Activated T-helper 1 cell treated with anti-CD3 and anti-CD28 coated beads, Interleukin-12 subunit alpha, Interleukin-12 subunit beta, Interleukin-2, Interleukin-4 antibody, amounts not matched to agents 30 ng/mL and 10 ng/mL and 1 ng/mL, durations not matched to agents 14 hours and 24 hours and 36 hours (primary cell): Measurements from ENCODE around the gene IQCM. TPM values are rescaled to one million over a fixed set of nuclear protein-coding genes. Genes with fewer than 3 reads are reported as not detected.

Source experiments
- DNase-seq: peaks from one replicate; pipeline ENCODE4 v3.0.0; 2021; ENCODE audit warnings: low spot score
- H3K27ac Mint-ChIP-seq: one replicate; pipeline ENCODE4 v1.8.0; 2021; ENCODE audit warnings: mild to moderate bottlenecking, mixed read lengths
- H3K27me3 Mint-ChIP-seq: one replicate; pipeline ENCODE4 v1.8.0; 2022; ENCODE audit warnings: mild to moderate bottlenecking, moderate library complexity, mixed read lengths; ENCODE audit not compliant: insufficient read depth
- H3K36me3 Mint-ChIP-seq: one replicate; pipeline ENCODE4 v1.8.0; 2021; ENCODE audit warnings: low read depth, mixed read lengths
- H3K4me1 Mint-ChIP-seq: one replicate; pipeline ENCODE4 v1.8.0; 2021; ENCODE audit warnings: low read depth, mixed read lengths
- H3K4me3 Mint-ChIP-seq: one replicate; pipeline ENCODE4 v1.8.0; 2021; ENCODE audit warnings: mild to moderate bottlenecking, moderate library complexity, mixed read lengths
- H3K9me3 Mint-ChIP-seq: one replicate; pipeline ENCODE4 v1.8.0; 2021; ENCODE audit warnings: mixed read lengths
- intact Hi-C: fragments of 100-400 bp; cut with micrococcal nuclease; formaldehyde crosslinking; loops from one replicate; pipeline ENCODE4 v1.15.1; 2024
- total RNA-seq: library from RNA; stranded (reverse); gene quantifications from 2 replicates; pipeline ENCODE4 v1.2.3, GENCODE V29; 2022

Gene IQCM
- total RNA-seq, 1 donor from 2014 or later, result not detected

DNA sequence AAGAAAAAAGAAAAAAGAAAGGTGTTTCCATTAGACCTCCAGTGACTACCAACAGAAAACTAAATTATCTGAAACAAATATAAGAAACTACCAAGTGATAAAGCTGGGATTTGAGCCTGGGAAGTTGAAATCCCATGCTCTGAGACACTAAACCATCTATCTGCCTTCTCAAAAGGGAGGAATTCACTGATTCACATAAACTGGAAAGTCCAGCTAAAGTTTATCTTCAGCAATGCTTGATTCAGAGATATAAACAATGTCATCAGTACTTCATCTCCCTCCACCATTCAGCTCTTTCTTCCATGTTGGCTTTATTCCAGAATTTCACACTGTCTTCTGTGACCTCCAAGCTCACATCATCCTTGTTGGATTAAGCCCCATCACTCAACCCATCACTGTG, 96.3 kb downstream of the IQCM start:
- no peak for DNase-seq
- Mint-ChIP-seq H3K4me3 (no peak overlapping the region), H3K4me1 (no peaks in the 10 kb centered on the region), H3K9me3 (no peaks in the 10 kb centered on the region), H3K27me3 (no peaks in the 10 kb centered on the region), H3K36me3 (no peaks in the 10 kb centered on the region), H3K27ac (no peak overlapping the region)
- intact Hi-C loops, result no loop called here

DNA sequence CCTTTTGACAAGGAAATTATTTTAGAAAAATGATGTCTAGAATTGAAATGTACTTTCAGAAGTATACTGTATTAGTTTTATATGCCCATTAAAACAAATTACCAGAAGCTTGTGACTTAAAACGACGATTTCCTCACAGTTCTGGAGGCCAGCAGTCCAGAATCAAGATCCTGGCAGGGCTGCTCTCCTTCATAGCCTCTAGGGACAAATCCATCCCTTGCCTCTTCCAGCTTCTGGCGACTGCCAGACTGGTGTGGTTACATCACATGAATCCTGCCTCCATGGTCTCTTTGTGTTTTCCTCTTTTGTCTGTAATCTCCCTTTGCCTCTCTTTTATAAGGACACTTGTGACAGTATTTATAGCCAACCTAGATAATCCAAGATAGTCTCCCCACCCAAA, 97.1 kb downstream of the IQCM start:
- no peaks in the 10 kb centered on the region for H3K27me3 Mint-ChIP-seq
- no peak overlapping the region for H3K27ac Mint-ChIP-seq
- intact Hi-C loops, result no loop called here
- no peaks in the 10 kb centered on the region for H3K9me3 Mint-ChIP-seq
- no peak for DNase-seq
- no peak overlapping the region for H3K4me3 Mint-ChIP-seq
- H3K4me1 Mint-ChIP-seq, result no peaks in the 10 kb centered on the region
- no peaks in the 10 kb centered on the region for H3K36me3 Mint-ChIP-seq

DNA sequence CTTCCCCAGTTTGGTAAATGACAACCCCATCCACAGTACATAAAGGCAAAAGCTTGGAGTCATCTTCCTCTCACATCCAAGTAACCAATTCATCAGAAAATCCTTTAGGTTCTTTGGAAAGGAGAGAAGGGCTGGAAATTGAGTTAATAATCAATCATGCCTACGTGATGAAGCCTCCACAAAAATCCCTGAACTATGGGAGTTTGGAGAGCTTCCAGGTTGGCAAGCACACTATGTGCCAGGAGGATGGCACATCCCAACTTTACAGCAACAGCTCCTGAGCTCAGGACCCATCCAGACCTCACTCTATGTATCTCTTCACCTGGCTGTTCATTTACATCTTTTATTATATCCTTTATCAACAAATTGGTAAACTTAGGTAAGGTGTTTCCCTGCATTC, 98.9 kb downstream of the IQCM start:
- H3K9me3 Mint-ChIP-seq, result no peaks in the 10 kb centered on the region
- DNase-seq, result no peak
- no peaks in the 10 kb centered on the region for H3K27me3 Mint-ChIP-seq
- no peak overlapping the region for H3K4me3 Mint-ChIP-seq
- H3K27ac Mint-ChIP-seq, result no peak overlapping the region
- no peaks in the 10 kb centered on the region for H3K36me3 Mint-ChIP-seq
- intact Hi-C loops, result no loop called here
- H3K4me1 Mint-ChIP-seq, result no peaks in the 10 kb centered on the region

DNA sequence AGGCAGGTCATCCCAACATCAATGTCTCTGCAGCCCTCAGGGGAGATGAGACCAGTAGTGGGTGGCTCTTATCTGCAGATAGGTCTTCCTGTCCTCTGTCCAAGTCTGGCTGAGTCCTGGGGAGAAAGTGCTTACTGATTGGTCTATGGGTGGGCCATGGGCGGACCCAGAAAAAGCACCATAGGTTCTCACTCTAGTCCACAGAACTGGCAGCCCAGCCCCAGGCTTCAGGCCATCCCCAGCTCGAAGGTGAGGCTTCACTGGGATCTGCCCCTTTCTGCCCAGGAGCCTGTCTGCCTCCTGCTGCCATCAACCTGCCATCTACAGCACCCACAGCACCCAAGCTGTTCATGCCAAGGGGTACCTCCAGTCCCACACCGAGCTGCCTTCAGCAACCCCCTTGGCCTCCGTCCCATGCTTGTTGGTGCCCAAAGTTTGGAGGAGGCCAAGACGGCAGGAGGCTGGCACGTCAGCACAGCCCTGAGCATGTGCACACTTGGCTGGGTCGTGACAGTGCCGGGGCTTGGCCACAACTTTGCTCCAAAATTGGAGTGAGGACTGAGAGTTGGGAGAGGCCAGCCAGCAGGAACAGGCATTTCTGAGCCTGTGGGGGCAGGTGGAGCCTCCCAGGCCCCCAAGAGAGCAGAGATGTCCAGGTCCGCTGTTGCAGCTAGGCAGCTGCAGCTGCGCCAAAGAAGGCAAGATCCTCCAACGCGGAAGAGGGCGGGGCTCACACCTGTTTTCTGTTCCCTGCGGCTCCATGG, 99.6 kb downstream of the IQCM start:
- Mint-ChIP-seq H3K4me3 (no peak overlapping the region), H3K36me3 (no peaks in the 10 kb centered on the region)
- intact Hi-C loops, result no loop called here

DNA sequence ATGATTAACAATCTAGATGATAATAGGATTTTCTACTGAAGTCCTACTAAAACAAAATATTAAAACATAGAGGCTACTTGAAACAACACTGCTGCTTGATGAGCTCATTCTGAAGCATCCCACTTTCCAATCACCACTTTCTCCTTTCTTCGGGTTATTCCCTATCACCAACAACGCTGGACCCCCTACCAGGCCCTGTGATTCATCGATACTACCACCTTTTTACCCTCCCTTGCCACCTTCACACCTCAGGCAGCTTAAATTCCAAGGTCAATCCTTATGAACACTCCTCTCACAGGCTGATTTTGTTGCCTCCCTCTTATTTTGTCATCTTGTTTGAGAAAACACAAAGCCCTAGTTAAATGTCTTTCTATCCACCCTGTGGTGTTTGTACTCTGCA, 102.6 kb downstream of the IQCM start:
- H3K27me3 Mint-ChIP-seq, result no peaks in the 10 kb centered on the region
- H3K27ac Mint-ChIP-seq, result no peak overlapping the region
- H3K36me3 Mint-ChIP-seq, result no peaks in the 10 kb centered on the region
- no peak for DNase-seq
- H3K9me3 Mint-ChIP-seq, result no peaks in the 10 kb centered on the region
- no peaks in the 10 kb centered on the region for H3K4me1 Mint-ChIP-seq
- no peak overlapping the region for H3K4me3 Mint-ChIP-seq
- intact Hi-C loops, result no loop called here

More for the DNA sequence above, 99.6 kb downstream of the IQCM start:
- DNase-seq, result no peak
- H3K4me1 Mint-ChIP-seq, result no peaks in the 10 kb centered on the region
- no peaks in the 10 kb centered on the region for H3K9me3 Mint-ChIP-seq
- no peak overlapping the region for H3K27ac Mint-ChIP-seq
- no peaks in the 10 kb centered on the region for H3K27me3 Mint-ChIP-seq

DNA sequence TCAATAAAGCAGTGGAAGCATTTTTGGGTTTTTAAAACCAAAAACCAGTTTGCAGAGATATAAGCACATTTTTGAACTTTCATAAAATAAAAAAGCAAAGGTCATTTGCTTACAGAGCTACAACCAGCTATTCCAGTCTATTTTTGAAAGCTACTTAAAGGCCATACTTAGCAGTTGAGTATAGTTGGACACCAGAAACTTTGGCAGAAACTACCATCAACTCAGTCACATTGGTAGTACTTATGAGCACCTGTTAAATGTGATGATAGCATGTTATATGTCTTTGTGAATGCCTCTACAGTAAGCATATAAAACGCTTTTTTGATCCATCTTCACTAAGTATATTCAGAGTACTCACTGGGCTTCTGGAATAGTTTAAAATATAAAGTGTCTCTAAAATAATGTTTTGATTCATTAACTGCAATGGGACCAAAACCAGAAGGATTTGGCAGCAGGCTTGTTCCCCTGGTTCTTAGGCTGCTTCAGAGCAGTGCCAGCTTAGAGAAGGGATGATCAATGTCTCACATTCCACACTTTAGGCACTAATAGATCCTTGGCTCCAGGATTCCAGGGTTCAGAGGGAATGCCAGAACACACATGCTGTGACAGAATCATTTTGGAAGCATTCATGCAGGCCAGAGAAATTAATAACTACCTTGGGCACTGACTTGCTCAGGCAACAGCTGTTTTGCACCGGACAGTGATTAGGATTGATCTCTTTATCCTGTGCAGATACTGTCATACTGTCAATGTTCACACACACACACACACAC, 103.9 kb downstream of the IQCM start:
- intact Hi-C loops, result no loop called here
- no peaks in the 10 kb centered on the region for H3K36me3 Mint-ChIP-seq
- no peaks in the 10 kb centered on the region for H3K27me3 Mint-ChIP-seq
- no peaks in the 10 kb centered on the region for H3K4me1 Mint-ChIP-seq
- no peak overlapping the region for H3K4me3 Mint-ChIP-seq
- no peaks in the 10 kb centered on the region for H3K9me3 Mint-ChIP-seq
- no peak for DNase-seq
- no peak overlapping the region for H3K27ac Mint-ChIP-seq

DNA sequence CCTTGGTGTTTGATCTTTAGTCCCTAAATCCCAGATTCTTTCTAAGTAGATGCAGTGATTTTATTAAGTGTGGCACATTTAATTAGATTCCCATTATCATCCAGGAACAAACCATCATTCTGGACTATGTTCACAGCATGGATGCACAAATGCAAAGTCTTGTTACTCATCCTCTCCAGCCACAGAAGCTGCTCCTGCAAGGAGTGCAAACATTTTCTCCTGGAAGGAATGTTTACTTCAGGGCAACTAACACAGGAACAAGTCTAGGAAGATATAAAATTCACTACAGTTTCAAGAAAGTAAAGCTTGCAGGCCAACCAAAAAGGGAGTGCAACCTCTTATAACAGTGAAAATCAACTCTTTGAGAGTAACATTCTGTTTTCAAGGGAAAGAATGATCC, 106.0 kb downstream of the IQCM start:
- DNase-seq, result no peak
- no peak overlapping the region for H3K27ac Mint-ChIP-seq
- intact Hi-C loops, result no loop called here
- no peaks in the 10 kb centered on the region for H3K27me3 Mint-ChIP-seq
- no peaks in the 10 kb centered on the region for H3K36me3 Mint-ChIP-seq
- H3K4me1 Mint-ChIP-seq, result no peaks in the 10 kb centered on the region
- H3K4me3 Mint-ChIP-seq, result no peak overlapping the region
- no peaks in the 10 kb centered on the region for H3K9me3 Mint-ChIP-seq

DNA sequence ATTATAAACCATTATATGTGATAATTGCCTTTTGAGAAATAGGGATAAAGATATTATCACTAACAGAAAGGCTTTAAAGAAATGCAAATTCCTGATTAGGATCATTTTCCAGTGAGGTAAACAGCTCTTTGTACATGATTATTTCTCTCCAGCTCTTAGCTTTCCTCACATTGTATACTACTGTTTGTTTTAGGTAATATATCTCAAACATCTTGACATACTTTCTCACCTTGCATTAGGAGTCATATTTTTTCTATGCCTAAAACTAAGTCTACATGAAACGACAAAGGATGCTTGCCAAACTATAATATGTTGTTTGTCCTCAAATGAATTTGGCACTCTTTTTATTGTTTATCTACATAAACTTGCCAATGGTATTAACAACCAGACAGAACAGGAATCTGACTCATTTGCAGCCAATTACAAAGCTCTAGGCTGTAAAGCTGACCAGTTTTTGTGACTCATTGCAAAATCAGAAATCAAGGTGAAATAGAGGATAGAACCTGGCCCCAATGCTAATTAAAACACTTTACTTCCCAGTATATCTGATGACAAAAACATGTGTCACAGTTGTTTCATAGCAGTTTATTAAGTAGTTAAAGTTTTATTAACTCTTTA, 107.0 kb downstream of the IQCM start:
- H3K4me3 Mint-ChIP-seq, result no peak overlapping the region

DNA sequence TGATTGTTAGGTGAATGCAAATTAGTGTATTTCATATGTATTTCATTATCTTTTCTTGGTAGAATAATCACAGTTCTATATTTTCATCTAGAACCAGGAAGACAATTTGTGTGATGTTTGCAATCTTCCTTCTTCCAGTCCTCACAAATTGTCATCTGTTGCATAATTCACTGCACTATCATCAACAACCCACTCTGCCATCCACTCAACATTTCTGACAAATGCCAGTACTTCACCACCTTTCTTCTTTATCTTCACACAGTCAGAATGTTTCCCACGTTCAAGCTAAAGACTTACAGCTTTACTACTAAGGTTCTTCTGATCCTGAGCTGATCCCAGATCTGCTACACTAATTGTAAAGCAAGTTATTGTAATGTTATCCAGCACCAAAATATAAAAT, 107.8 kb downstream of the IQCM start:
- Mint-ChIP-seq H3K27ac (no peak overlapping the region), H3K4me1 (no peaks in the 10 kb centered on the region), H3K9me3 (no peaks in the 10 kb centered on the region), H3K27me3 (no peaks in the 10 kb centered on the region), H3K4me3 (no peak overlapping the region), H3K36me3 (no peaks in the 10 kb centered on the region)
- intact Hi-C loops, result no loop called here
- no peak for DNase-seq

More for the DNA sequence above, 107.0 kb downstream of the IQCM start:
- H3K36me3 Mint-ChIP-seq, result no peaks in the 10 kb centered on the region
- intact Hi-C loops, result no loop called here
- H3K27ac Mint-ChIP-seq, result no peak overlapping the region
- no peaks in the 10 kb centered on the region for H3K27me3 Mint-ChIP-seq
- H3K4me1 Mint-ChIP-seq, result no peaks in the 10 kb centered on the region
- no peak for DNase-seq
- H3K9me3 Mint-ChIP-seq, result no peaks in the 10 kb centered on the region

DNA sequence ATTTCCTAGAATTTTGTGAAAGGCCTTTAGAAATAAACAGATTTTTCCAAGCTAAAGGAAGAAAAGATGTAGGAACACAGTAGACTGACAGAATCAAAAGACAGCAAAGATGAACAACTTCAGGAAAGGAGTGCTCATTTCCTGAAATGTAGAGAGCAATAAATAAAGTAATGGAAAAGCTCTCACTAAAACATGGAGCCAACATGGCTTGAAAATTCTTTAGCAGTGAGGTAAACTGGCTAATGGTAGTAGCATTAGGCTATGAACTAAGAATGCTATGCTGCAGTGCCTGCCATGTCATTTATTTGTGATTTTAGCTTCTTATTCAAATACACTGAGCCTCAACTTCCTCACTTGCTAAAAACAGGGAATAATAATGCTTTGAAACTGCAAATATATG, 108.7 kb downstream of the IQCM start:
- no peak for DNase-seq
- Mint-ChIP-seq H3K27me3 (no peaks in the 10 kb centered on the region), H3K9me3 (no peaks in the 10 kb centered on the region), H3K4me1 (no peaks in the 10 kb centered on the region), H3K4me3 (no peak overlapping the region), H3K36me3 (no peaks in the 10 kb centered on the region), H3K27ac (no peak overlapping the region)
- intact Hi-C loops, result no loop called here

DNA sequence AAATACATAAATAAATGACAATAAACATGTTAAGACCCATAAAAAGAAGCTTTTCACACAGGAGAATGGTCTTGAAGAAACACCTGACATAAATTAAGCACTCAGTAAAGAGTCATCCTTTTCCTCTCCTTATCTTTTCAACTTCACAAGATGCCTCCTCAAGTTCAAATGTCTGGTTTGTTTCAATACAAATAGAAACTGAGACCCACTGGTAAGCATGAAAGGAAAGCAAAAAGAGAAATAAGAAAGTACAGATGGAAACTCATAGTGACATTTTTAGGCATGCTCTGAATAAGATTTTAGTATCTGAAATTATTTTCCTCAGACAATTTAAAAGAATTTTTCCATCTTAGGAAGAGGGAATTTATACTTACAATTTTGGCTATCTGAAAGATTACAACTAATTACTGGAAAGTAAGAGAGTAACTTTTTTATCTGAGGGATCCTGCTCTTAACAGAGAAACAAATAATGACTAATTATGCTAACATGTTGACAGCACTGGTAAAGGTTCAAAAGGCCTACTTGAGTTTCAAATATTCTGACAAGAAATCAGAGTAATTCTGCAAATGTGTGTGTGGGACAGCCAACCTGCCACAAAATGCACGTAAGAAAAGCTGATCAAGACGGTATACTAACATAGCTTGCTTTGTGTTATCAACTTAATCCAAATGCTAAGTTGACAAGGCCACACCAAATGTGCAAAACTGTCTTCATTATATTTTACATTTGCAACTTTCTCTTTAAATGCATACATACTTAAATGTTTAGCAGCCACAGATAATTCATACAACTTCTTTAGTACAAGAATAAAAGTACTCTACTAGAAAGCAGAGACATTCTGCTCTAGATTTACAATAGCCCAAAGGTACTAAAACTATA, 113.0 kb downstream of the IQCM start:
- no peak overlapping the region for H3K4me3 Mint-ChIP-seq
- no peaks in the 10 kb centered on the region for H3K27me3 Mint-ChIP-seq
- no peaks in the 10 kb centered on the region for H3K4me1 Mint-ChIP-seq
- H3K9me3 Mint-ChIP-seq, result no peaks in the 10 kb centered on the region
- intact Hi-C loops, result no loop called here
- no peak overlapping the region for H3K27ac Mint-ChIP-seq
- no peak for DNase-seq
- H3K36me3 Mint-ChIP-seq, result no peaks in the 10 kb centered on the region

DNA sequence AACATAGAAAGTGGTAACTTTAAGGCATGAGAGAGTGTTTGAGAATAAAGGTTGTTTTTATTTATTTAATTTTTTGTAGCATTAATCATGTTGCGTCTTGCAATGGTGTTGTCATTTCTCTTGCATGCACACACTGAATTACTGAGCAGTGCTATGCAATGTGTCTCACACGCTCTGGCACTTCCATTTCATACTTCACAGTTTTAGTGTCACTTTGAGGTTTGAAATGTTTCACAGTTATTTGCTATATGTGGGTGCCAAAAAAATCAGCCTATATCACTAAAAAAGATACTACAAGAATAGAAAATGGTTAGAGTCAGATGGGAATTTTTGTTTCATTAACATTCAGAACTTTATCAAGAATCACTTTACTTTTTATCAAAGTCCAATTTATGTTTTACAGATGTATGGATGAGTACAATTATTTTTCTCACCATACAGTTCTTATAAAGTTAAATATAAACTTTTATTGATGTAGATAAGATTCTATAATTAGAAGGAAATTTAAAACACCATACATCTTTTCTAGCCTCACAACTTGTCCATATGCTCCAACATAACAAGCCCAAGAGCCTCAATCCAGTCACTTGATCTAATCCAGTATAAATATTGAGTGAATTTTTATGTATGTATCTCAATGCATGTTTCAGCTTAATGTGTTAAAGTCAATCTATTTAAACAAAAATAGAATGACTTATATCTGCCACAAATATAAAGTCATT, 114.0 kb downstream of the IQCM start:
- Mint-ChIP-seq H3K27me3 (no peaks in the 10 kb centered on the region), H3K36me3 (no peaks in the 10 kb centered on the region), H3K9me3 (no peaks in the 10 kb centered on the region), H3K4me3 (no peak overlapping the region), H3K27ac (no peak overlapping the region), H3K4me1 (no peaks in the 10 kb centered on the region)
- intact Hi-C loops, result no loop called here
- no peak for DNase-seq
